Suprapubic skin (tissue), 4 donors: Measurements from ENCODE around the gene CYP19A1.
"Not testable (repeated sequence)": the region's sequence is repeated elsewhere in the genome, so short reads cannot be mapped to it uniquely, and the experiment has no call there.

ENCODE experiments used
- POLR2A ChIP-seq, 2 donors: fragments of 450-650 bp; IDR thresholded peaks; one replicate each; pipeline ENCODE4 v1.6.1; 2017; ENCODE audit warnings: antibody characterized with exemption in 2 of 2, mild to moderate bottlenecking in 2 of 2, moderate library complexity in 2 of 2
- POLR2AphosphoS5 ChIP-seq, 3 donors: sonication (generic); formaldehyde crosslinking; IDR thresholded peaks; one replicate each; pipeline ENCODE4 v1.6.1; 2017; ENCODE audit warnings: antibody characterized with exemption in 3 of 3
- TF ChIP-seq, protein P1 (sequence below), 2 donors: fragments of 200-600 bp in 1 of 2; fragments of 450-650 bp in 1 of 2; sonication (generic) in 1 of 2; IDR thresholded peaks; one replicate each; pipeline ENCODE4 v1.5.1; 2016 to 2019; ENCODE audit warnings: antibody characterized with exemption in 2 of 2, mild to moderate bottlenecking in 1 of 2, moderate library complexity in 1 of 2

DNA sequence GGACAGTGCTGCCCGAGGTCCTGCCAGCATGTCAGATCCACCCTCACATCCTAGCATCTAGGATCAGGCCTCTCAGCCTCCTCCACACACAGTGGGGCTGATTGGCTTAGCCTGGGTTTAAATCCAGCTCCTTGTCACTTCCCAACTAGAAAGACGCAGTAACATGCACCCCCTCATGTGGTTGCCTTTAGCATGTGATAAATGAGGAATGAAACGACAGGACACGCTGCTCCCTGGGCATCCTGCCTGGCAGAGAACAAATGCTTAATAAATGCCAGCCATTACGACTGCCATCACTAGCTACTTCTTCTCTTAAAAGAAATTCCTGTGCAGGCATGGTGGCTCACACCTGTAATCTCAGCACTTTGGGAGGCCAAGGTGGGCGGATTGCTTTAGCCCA is 149.6 kb downstream of the CYP19A1 start:
- TF ChIP-seq, protein P1, sequence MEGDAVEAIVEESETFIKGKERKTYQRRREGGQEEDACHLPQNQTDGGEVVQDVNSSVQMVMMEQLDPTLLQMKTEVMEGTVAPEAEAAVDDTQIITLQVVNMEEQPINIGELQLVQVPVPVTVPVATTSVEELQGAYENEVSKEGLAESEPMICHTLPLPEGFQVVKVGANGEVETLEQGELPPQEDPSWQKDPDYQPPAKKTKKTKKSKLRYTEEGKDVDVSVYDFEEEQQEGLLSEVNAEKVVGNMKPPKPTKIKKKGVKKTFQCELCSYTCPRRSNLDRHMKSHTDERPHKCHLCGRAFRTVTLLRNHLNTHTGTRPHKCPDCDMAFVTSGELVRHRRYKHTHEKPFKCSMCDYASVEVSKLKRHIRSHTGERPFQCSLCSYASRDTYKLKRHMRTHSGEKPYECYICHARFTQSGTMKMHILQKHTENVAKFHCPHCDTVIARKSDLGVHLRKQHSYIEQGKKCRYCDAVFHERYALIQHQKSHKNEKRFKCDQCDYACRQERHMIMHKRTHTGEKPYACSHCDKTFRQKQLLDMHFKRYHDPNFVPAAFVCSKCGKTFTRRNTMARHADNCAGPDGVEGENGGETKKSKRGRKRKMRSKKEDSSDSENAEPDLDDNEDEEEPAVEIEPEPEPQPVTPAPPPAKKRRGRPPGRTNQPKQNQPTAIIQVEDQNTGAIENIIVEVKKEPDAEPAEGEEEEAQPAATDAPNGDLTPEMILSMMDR (IDR thresholded peaks at IDR 0.05) = not testable (repeated sequence)
- TF ChIP-seq POLR2A, POLR2AphosphoS5 (IDR thresholded peaks at IDR 0.05): not testable (repeated sequence)
